Uterus (tissue), 2 donors: Measurements from ENCODE around the gene NUP42.

Experiments used
- CTCF ChIP-seq, 4 experiments: fragments of 200-600 bp in 2 of 4; fragments of 450-650 bp in 2 of 4; sonication (generic) in 2 of 4; IDR thresholded peaks; one replicate each; pipeline ENCODE4 v1.5.1; 2016 to 2019; ENCODE audit warnings: antibody characterized with exemption in 4 of 4, mild to moderate bottlenecking in 2 of 4, moderate library complexity in 1 of 4
- POLR2A ChIP-seq, 2 donors: fragments of 450-650 bp; IDR thresholded peaks; one replicate each; pipeline ENCODE4 v1.6.1; 2016; ENCODE audit warnings: antibody characterized with exemption in 2 of 2, mild to moderate bottlenecking in 1 of 2, moderate library complexity in 1 of 2

GRCh38 chr7:23135755-23136154 lies 46.1 kb upstream of the NUP42 start:
- TF ChIP-seq CTCF (IDR thresholded peaks at IDR 0.05) (no peak), POLR2A (IDR thresholded peaks at IDR 0.05) (no peak)
